H9 (cell line): ENCODE results near the gene ODAD3. TPM values are rescaled to one million over a fixed set of nuclear protein-coding genes. Genes with fewer than 3 reads are reported as not detected.

ENCODE experiments used
- DNase-seq: peaks from one replicate; pipeline ENCODE4 v3.0.0-alpha.2; 2017
- H2AFZ ChIP-seq: one replicate; pipeline ENCODE4 v1.6.1; 2013; ENCODE audit warnings: mild to moderate bottlenecking, low read length, control low read depth, moderate library complexity
- H2AK5ac ChIP-seq: 2 replicates; pipeline ENCODE4 v1.6.1; 2013; ENCODE audit warnings: low read length, control low read depth, mixed read lengths; ENCODE audit not compliant: insufficient read length
- H2BK120ac ChIP-seq: one replicate; pipeline ENCODE4 v1.6.1; 2013; ENCODE audit warnings: low read depth, mild to moderate bottlenecking, low read length, control low read depth, inconsistent platforms; ENCODE audit not compliant: poor library complexity, severe bottlenecking
- H2BK12ac ChIP-seq: 2 replicates; pipeline ENCODE4 v1.6.1; 2013; ENCODE audit warnings: low read length, control low read depth, mixed read lengths, low read depth; ENCODE audit not compliant: insufficient read length
- H2BK15ac ChIP-seq: 2 replicates; pipeline ENCODE4 v1.6.1; 2013; ENCODE audit warnings: low read depth, low read length, control low read depth
- H2BK20ac ChIP-seq: one replicate; pipeline ENCODE4 v1.6.1; 2013; ENCODE audit warnings: low read depth, mild to moderate bottlenecking, low read length, control low read depth, inconsistent platforms; ENCODE audit not compliant: poor library complexity, severe bottlenecking
- H2BK5ac ChIP-seq: 2 replicates; pipeline ENCODE4 v1.6.1; 2013; ENCODE audit warnings: low read length, control low read depth, mixed read lengths; ENCODE audit not compliant: insufficient read length
- H3K14ac ChIP-seq: 2 replicates; pipeline ENCODE4 v1.6.1; 2013; ENCODE audit warnings: low read length, control low read depth; ENCODE audit not compliant: insufficient read depth
- H3K18ac ChIP-seq: 2 replicates; pipeline ENCODE4 v1.6.1; 2013; ENCODE audit warnings: low read depth, mild to moderate bottlenecking, mixed read lengths, low read length, control low read depth; ENCODE audit not compliant: insufficient read length
- H3K23ac ChIP-seq: 2 replicates; pipeline ENCODE4 v1.6.1; 2013; ENCODE audit warnings: low read length, control low read depth, mixed read lengths, low read depth; ENCODE audit not compliant: insufficient read length
- H3K23me2 ChIP-seq: 2 replicates; pipeline ENCODE4 v1.6.1; 2013; ENCODE audit warnings: low read depth, mild to moderate bottlenecking, mixed read lengths, low read length, control low read depth; ENCODE audit not compliant: insufficient read length, poor library complexity, severe bottlenecking
- H3K27ac ChIP-seq: 2 replicates; pipeline ENCODE4 v1.5.1; 2013; ENCODE audit warnings: low read length, control low read depth, mixed read lengths, low read depth; ENCODE audit not compliant: insufficient read length
- H3K27me3 ChIP-seq: 2 replicates; pipeline ENCODE4 v1.6.1; 2013; ENCODE audit warnings: low read length, control low read depth, inconsistent platforms; ENCODE audit not compliant: insufficient read depth
- H3K4ac ChIP-seq: 2 replicates; pipeline ENCODE4 v1.6.1; 2013; ENCODE audit warnings: low read depth, mild to moderate bottlenecking, control low read depth, inconsistent platforms, low read length, moderate library complexity
- H3K4me1 ChIP-seq: 2 replicates; pipeline ENCODE4 v1.6.1; 2013; ENCODE audit warnings: low read length, control low read depth, inconsistent platforms; ENCODE audit not compliant: insufficient read depth
- H3K4me2 ChIP-seq: 2 replicates; pipeline ENCODE4 v1.6.1; 2013; ENCODE audit warnings: low read length, control low read depth, mixed read lengths; ENCODE audit not compliant: insufficient read length, insufficient read depth
- H3K56ac ChIP-seq: 2 replicates; pipeline ENCODE4 v1.6.1; 2013; ENCODE audit warnings: low read depth, mild to moderate bottlenecking, mixed read lengths, low read length, control low read depth; ENCODE audit not compliant: insufficient read length
- H3K79me1 ChIP-seq: 2 replicates; pipeline ENCODE4 v1.6.1; 2013; ENCODE audit warnings: low read depth, mild to moderate bottlenecking, moderate library complexity, low read length, control low read depth, inconsistent platforms; ENCODE audit not compliant: insufficient read depth, poor library complexity, severe bottlenecking
- H3K79me2 ChIP-seq: 2 replicates; pipeline ENCODE4 v1.6.1; 2013; ENCODE audit warnings: low read length, control low read depth, inconsistent platforms; ENCODE audit not compliant: insufficient read depth
- H3K9ac ChIP-seq: 2 replicates; pipeline ENCODE4 v1.6.1; 2013; ENCODE audit warnings: low read length, control low read depth, mixed read lengths; ENCODE audit not compliant: insufficient read length; ENCODE audit errors: extremely low read depth
- H3K9me3 ChIP-seq: one replicate; pipeline ENCODE4 v1.6.1; 2013; ENCODE audit warnings: low read depth, low read length, inconsistent platforms; ENCODE audit not compliant: control insufficient read depth
- H3T11ph ChIP-seq: one replicate; pipeline ENCODE4 v1.6.1; 2013; ENCODE audit warnings: mild to moderate bottlenecking, low read length, control low read depth, inconsistent platforms
- H4K20me1 ChIP-seq: one replicate; pipeline ENCODE4 v1.6.1; 2013; ENCODE audit not compliant: control insufficient read depth, insufficient read length, insufficient read depth
- H4K5ac ChIP-seq: 2 replicates; pipeline ENCODE4 v1.6.1; 2013; ENCODE audit warnings: low read depth, mild to moderate bottlenecking, mixed read lengths, low read length, control low read depth; ENCODE audit not compliant: insufficient read length
- H4K8ac ChIP-seq: replicated peaks from 2 replicates; pipeline ENCODE4 v1.6.1; 2013; ENCODE audit warnings: low read length, control low read depth, mixed read lengths, low read depth; ENCODE audit not compliant: insufficient read length
- H4K91ac ChIP-seq: 2 replicates; pipeline ENCODE4 v1.6.1; 2013; ENCODE audit warnings: low read depth, mild to moderate bottlenecking, moderate library complexity, mixed read lengths, low read length, control low read depth; ENCODE audit not compliant: insufficient read length
- H3K27ac Mint-ChIP-seq, 3 experiments: 2 replicates in 2 of 3; 3 replicates in 1 of 3; pipeline ENCODE4 v1.8.0; 2020 to 2021; ENCODE audit warnings: mixed read lengths in 3 of 3, mild to moderate bottlenecking in 1 of 3, moderate library complexity in 1 of 3
- H3K27me3 Mint-ChIP-seq: 2 replicates; pipeline ENCODE4 v1.8.0; 2021; ENCODE audit warnings: low read depth, mild to moderate bottlenecking, moderate library complexity, mixed read lengths
- H3K36me3 Mint-ChIP-seq, 3 experiments: 2 replicates in 2 of 3; 3 replicates in 1 of 3; pipeline ENCODE4 v1.8.0; 2020 to 2021; ENCODE audit warnings: low read depth in 3 of 3, mixed read lengths in 3 of 3; ENCODE audit not compliant: insufficient read depth in 1 of 3
- H3K4me1 Mint-ChIP-seq, 2 experiments: 2 replicates each; pipeline ENCODE4 v1.8.0; 2020; ENCODE audit warnings: mixed read lengths in 2 of 2
- H3K4me3 Mint-ChIP-seq, 2 experiments: 2 replicates in 1 of 2; 3 replicates in 1 of 2; pipeline ENCODE4 v1.8.0; 2020 to 2021; ENCODE audit warnings: mild to moderate bottlenecking in 2 of 2, mixed read lengths in 2 of 2, moderate library complexity in 1 of 2
- H3K9me3 Mint-ChIP-seq, 2 experiments: 2 replicates in 1 of 2; 3 replicates in 1 of 2; pipeline ENCODE4 v1.8.0; 2020; ENCODE audit warnings: mild to moderate bottlenecking in 2 of 2, mixed read lengths in 2 of 2, moderate library complexity in 1 of 2
- WGBS: extraction: QIAGEN DNeasy Blood & Tissue Kit; methylation state at CpG from one replicate; pipeline ENCODE4 v1.1.7; 2013; ENCODE audit warnings: missing lambda C conversion rate, low lambda C conversion rate, mixed read lengths; ENCODE audit not compliant: insufficient read length; ENCODE audit errors: extremely low coverage; 5-methylcytosine and 5-hydroxymethylcytosine counted together
- total RNA-seq: library from RNA; stranded (reverse); gene quantifications from 2 replicates; pipeline ENCODE4 v1.2.1, GENCODE V29; 2021
- TF ChIP-seq, protein P1 (sequence below): fragments of 200-600 bp; sonication (generic); conservative IDR thresholded peaks from 3 replicates; pipeline ENCODE4 v1.8.0; 2021; ENCODE audit warnings: antibody characterized with exemption, mild to moderate bottlenecking

The ODAD3 gene
- total RNA-seq, 1 experiment from 2014 or later: 2.5 TPM

GRCh38 chr19:11390359-11390758 is 44.6 kb downstream of the ODAD3 start:
- Histone ChIP-seq H2AFZ (no peak overlapping the region), H2BK15ac (no peak overlapping the region), H3K4ac (no peak overlapping the region), H3K56ac (no peak overlapping the region), H3K23me2 (no peaks in the 10 kb centered on the region), H3K9me3 (no peaks in the 10 kb centered on the region), H4K91ac (no peak overlapping the region), H2BK120ac (no peak overlapping the region), H3K14ac (no peak overlapping the region), H4K8ac (no peak overlapping the region), H3K9ac (no peak overlapping the region), H3K4me2 (no peak overlapping the region), H2BK20ac (no peak overlapping the region), H2AK5ac (no peak overlapping the region), H3K79me2 (no peaks in the 10 kb centered on the region), H4K5ac (no peak overlapping the region), H4K20me1 (no peaks in the 10 kb centered on the region), H2BK5ac (no peak overlapping the region), H3K4me1 (peaks cover 2% of the 10 kb centered on the region; the same call in 1 of the 2 replicates), H3K18ac (no peak overlapping the region), H3K27me3 (no peaks in the 10 kb centered on the region), H3K27ac (no peak overlapping the region), H3T11ph (no peak overlapping the region), H3K79me1 (no peaks in the 10 kb centered on the region), H2BK12ac (no peak overlapping the region), H3K23ac (no peak overlapping the region)
- Mint-ChIP-seq H3K4me3 (no peak overlapping the region), H3K36me3 (peaks cover 7 to 16% (median 16%) of the 10 kb centered on the region in 3 experiments; a peak in 6 of 7 replicates), H3K27me3 (peaks cover 2% of the 10 kb centered on the region; the same call in 1 of the 2 replicates), H3K27ac (no peak overlapping the region), H3K9me3 (peaks cover 0 to 3% of the 10 kb centered on the region in 2 experiments; a peak in 2 of 5 replicates), H3K4me1 (peaks cover 3 to 4% of the 10 kb centered on the region in 2 experiments)
- no CpG with 5 or more reads among the region's 2 CpGs for WGBS
- DNase-seq: no peak
- TF ChIP-seq, protein P1, sequence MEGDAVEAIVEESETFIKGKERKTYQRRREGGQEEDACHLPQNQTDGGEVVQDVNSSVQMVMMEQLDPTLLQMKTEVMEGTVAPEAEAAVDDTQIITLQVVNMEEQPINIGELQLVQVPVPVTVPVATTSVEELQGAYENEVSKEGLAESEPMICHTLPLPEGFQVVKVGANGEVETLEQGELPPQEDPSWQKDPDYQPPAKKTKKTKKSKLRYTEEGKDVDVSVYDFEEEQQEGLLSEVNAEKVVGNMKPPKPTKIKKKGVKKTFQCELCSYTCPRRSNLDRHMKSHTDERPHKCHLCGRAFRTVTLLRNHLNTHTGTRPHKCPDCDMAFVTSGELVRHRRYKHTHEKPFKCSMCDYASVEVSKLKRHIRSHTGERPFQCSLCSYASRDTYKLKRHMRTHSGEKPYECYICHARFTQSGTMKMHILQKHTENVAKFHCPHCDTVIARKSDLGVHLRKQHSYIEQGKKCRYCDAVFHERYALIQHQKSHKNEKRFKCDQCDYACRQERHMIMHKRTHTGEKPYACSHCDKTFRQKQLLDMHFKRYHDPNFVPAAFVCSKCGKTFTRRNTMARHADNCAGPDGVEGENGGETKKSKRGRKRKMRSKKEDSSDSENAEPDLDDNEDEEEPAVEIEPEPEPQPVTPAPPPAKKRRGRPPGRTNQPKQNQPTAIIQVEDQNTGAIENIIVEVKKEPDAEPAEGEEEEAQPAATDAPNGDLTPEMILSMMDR: no peak
